Progenitor cell of endocrine pancreas (in vitro differentiated cells): ENCODE measurements around the gene SLC16A11. TPM values are rescaled to one million over a fixed set of nuclear protein-coding genes. Genes with fewer than 3 reads are reported as not detected.

Experiments
- DNase-seq: peaks from one replicate; pipeline ENCODE4 v3.0.0; 2021; ENCODE audit warnings: low spot score; ENCODE audit not compliant: unreplicated experiment
- H3K27ac Mint-ChIP-seq: 2 replicates; pipeline ENCODE4 v1.8.0; 2021; ENCODE audit warnings: mild to moderate bottlenecking, moderate library complexity, mixed read lengths
- H3K27me3 Mint-ChIP-seq: 2 replicates; pipeline ENCODE4 v1.8.0; 2021; ENCODE audit warnings: mixed read lengths
- H3K36me3 Mint-ChIP-seq: 2 replicates; pipeline ENCODE4 v1.8.0; 2022; ENCODE audit warnings: mixed read lengths; ENCODE audit not compliant: insufficient read depth
- H3K4me1 Mint-ChIP-seq: 2 replicates; pipeline ENCODE4 v1.8.0; 2021; ENCODE audit warnings: low read depth, mixed read lengths
- H3K4me3 Mint-ChIP-seq: 2 replicates; pipeline ENCODE4 v1.8.0; 2021; ENCODE audit warnings: low read depth, mild to moderate bottlenecking, moderate library complexity, mixed read lengths
- H3K9me3 Mint-ChIP-seq: 2 replicates; pipeline ENCODE4 v1.8.0; 2021; ENCODE audit warnings: low read depth, mixed read lengths
- total RNA-seq: library from RNA; stranded (reverse); gene quantifications from 2 replicates; pipeline ENCODE4 v1.2.1, GENCODE V29; 2021
- TF ChIP-seq, protein P1 (sequence below): fragments of 200-600 bp; sonication (generic); IDR thresholded peaks from one replicate; pipeline ENCODE4 v1.5.0; 2021; ENCODE audit warnings: antibody characterized with exemption, mild to moderate bottlenecking; ENCODE audit not compliant: unreplicated experiment

Gene SLC16A11
- total RNA-seq, 1 donor from 2014 or later = 1.4 TPM

DNA sequence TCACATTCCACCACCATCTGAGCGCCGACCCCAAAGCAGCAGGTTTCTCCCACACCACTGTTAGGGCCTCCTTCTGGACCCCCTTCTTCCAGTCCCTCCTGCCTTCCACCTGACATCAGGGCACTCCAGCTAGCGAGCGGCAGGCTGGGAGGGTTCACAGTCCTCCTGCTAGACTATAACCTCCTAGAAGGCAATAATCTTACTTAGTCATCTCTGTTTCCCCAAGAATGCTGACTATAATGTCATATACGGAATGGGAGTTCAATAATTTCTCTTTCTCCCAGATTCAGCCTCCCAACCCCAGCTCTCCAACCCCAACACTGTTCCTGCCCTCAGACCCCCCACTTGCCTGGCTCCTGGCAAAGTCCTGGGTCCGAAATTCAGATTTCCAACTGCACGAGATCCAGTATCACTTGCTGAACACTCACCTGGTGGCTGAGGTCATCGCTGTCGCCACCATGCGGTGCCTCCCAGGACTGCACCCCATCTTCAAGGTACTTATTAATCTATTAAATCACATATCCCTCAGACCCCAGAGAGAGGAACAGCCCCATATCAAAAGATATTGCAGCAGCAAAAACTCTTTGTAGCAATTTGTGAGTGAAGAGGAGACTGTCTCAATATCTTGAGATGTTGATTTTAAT, 42.5 kb downstream of the SLC16A11 start:
- H3K9me3 Mint-ChIP-seq = no peaks in the 10 kb centered on the region
- no peak overlapping the region for H3K27ac Mint-ChIP-seq
- H3K36me3 Mint-ChIP-seq = peaks cover 22% of the 10 kb centered on the region
- no peaks in the 10 kb centered on the region for H3K4me1 Mint-ChIP-seq
- peaks cover 14% of the 10 kb centered on the region for H3K27me3 Mint-ChIP-seq
- DNase-seq = no peak
- no peak overlapping the region for H3K4me3 Mint-ChIP-seq
- TF ChIP-seq, protein P1, sequence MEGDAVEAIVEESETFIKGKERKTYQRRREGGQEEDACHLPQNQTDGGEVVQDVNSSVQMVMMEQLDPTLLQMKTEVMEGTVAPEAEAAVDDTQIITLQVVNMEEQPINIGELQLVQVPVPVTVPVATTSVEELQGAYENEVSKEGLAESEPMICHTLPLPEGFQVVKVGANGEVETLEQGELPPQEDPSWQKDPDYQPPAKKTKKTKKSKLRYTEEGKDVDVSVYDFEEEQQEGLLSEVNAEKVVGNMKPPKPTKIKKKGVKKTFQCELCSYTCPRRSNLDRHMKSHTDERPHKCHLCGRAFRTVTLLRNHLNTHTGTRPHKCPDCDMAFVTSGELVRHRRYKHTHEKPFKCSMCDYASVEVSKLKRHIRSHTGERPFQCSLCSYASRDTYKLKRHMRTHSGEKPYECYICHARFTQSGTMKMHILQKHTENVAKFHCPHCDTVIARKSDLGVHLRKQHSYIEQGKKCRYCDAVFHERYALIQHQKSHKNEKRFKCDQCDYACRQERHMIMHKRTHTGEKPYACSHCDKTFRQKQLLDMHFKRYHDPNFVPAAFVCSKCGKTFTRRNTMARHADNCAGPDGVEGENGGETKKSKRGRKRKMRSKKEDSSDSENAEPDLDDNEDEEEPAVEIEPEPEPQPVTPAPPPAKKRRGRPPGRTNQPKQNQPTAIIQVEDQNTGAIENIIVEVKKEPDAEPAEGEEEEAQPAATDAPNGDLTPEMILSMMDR = peak; percentile 63

- H3K27ac Mint-ChIP-seq = no peak overlapping the region
- no peaks in the 10 kb centered on the region for H3K9me3 Mint-ChIP-seq
- H3K4me3 Mint-ChIP-seq = no peak overlapping the region
- TF ChIP-seq, protein P1 = no peak
- DNase-seq = no peak
- H3K4me1 Mint-ChIP-seq = peaks cover 3% of the 10 kb centered on the region
- peaks cover 30% of the 10 kb centered on the region for H3K27me3 Mint-ChIP-seq
- H3K36me3 Mint-ChIP-seq = peaks cover 22% of the 10 kb centered on the region
These were observed 44.9 kb downstream of the SLC16A11 start for GRCh38 chr17:6998855-6999508.

DNA sequence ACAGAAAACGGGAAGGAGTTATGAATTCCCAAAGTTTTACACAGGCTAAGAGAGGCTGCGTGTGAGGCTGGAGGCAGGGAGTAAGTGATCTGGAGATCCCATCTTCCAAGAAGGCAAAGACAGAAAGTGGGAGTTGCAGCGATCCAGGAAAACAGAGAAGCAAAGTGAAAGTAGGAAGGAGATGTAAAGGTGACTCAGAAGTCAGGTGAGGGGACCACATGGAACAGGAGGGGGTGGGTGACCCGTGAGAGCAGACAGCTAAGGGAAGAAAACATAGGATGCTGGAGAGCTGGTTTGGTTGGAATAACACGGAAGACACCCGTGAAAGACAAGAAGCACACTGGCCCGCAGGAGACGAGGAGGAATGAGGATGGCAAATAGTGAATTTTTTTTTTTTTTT, 46.7 kb downstream of the SLC16A11 start:
- peaks cover 3% of the 10 kb centered on the region for H3K4me1 Mint-ChIP-seq
- TF ChIP-seq, protein P1 = no peak
- no peaks in the 10 kb centered on the region for H3K9me3 Mint-ChIP-seq
- peaks cover 32% of the 10 kb centered on the region for H3K27me3 Mint-ChIP-seq
- no peak overlapping the region for H3K4me3 Mint-ChIP-seq
- DNase-seq = no peak
- H3K36me3 Mint-ChIP-seq = peaks cover 20% of the 10 kb centered on the region
- no peak overlapping the region for H3K27ac Mint-ChIP-seq

DNA sequence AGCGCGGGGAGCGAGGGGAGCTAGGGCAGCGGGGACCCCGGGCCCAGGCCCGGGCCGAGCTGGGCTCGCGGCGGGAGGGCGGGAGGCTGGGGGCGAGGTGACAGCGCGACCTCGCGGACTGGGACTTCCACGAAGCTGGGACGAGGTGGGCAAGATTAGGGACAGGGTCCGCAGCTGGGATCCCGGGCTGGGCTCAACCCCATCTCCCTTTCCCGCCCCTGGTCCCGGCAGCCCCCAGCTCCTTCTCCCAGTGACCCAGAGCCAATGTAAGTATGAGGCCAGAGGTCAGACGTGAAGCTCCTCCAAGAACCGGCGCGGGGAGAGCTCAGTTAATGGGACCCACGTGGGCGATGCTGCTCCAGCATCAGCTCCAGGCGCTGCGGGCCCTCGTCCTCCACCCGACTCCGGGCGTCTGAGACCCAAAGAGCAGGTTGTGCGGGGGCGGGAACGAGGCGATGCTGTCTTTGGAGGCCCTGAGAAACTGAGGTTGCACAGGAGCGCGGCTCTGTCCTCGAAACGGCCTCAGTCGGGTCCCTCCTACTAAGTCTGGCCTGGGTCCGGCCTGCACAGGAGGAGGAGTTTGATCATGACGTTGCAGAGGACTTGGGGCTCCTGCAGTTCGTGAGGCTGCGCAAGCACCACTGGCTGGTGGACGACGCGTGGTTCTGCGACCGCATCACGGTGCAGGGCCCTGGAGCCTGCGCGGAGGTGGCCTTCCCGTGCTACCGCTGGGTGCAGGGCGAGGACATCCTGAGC, 47.5 kb downstream of the SLC16A11 start:
- no peak overlapping the region for H3K27ac Mint-ChIP-seq
- H3K36me3 Mint-ChIP-seq = peaks cover 18% of the 10 kb centered on the region
- H3K4me1 Mint-ChIP-seq = peaks cover 3% of the 10 kb centered on the region
- H3K4me3 Mint-ChIP-seq = no peak overlapping the region
- no peak for DNase-seq
- H3K27me3 Mint-ChIP-seq = peaks cover 32% of the 10 kb centered on the region
- TF ChIP-seq, protein P1 = no peak
- no peaks in the 10 kb centered on the region for H3K9me3 Mint-ChIP-seq

- Mint-ChIP-seq H3K9me3 (no peaks in the 10 kb centered on the region), H3K27ac (no peak within 1 kb of the TSS), H3K4me1 (peaks cover 3% of the 10 kb centered on the region), H3K4me3 (peak within 1 kb of the TSS; percentile 58), H3K36me3 (peaks cover 15% of the 10 kb centered on the region), H3K27me3 (peaks cover 32% of the 10 kb centered on the region)
- TF ChIP-seq, protein P1 = no peak
- no peak for DNase-seq
These were observed 48.2 kb downstream of the SLC16A11 start, which contains the start of gene ALOX12 for GRCh38 chr17:6995500-6996255. TSS of gene ALOX12 (plus strand) at chr17:6996049. CDS start at chr17:6996118, 69 bp downstream.
